Mucosa of stomach (tissue), 1 donor: ENCODE data around the gene WDFY2.

Experiments used
- H3K27me3 ChIP-seq: one replicate; pipeline ENCODE4 v1.7.0; 2013; ENCODE audit warnings: mild to moderate bottlenecking, low read length; ENCODE audit not compliant: control insufficient read depth, insufficient read depth
- H3K36me3 ChIP-seq: one replicate; pipeline ENCODE4 v1.7.0; 2013; ENCODE audit warnings: low read length; ENCODE audit not compliant: control insufficient read depth, insufficient read depth
- H3K4me1 ChIP-seq: one replicate; pipeline ENCODE4 v1.7.0; 2013; ENCODE audit warnings: mild to moderate bottlenecking, low read length; ENCODE audit not compliant: control insufficient read depth, insufficient read depth
- H3K4me3 ChIP-seq: one replicate; pipeline ENCODE4 v1.7.0; 2013; ENCODE audit warnings: low read length
- H3K9ac ChIP-seq: one replicate; pipeline ENCODE4 v1.7.0; 2013; ENCODE audit warnings: mild to moderate bottlenecking, low read length, moderate library complexity
- H3K9me3 ChIP-seq: one replicate; pipeline ENCODE4 v1.7.0; 2013; ENCODE audit warnings: mild to moderate bottlenecking, low read length, moderate library complexity; ENCODE audit not compliant: control insufficient read depth
- donor health status: Pancreatic carcinoma.

Gene WDFY2

DNA sequence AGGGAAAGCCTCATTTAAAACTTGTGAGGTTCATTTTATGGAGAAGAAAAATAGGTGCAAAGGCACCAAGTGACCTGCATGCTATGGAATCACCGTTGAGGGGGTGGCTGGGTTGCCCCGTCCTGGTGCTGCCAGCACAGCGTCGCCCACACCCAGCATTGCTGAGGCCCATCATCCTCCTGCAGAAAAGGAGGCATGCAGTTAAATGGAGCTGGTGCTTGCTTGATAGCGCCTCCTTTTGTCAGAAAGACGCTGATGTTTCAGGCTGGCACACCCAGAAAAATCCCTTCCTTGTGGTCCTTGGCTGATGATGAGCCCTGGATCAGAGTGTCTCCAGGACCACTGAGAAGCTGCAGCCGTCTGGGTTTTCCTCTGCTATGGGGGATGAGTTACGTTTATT lies 182.8 kb downstream of the WDFY2 start:
- H3K4me1 ChIP-seq: peaks cover 41% of the 10 kb centered on the region
- no peak overlapping the region for H3K9ac ChIP-seq
- no peaks in the 10 kb centered on the region for H3K36me3 ChIP-seq
- H3K27me3 ChIP-seq: no peaks in the 10 kb centered on the region
- no peak overlapping the region for H3K4me3 ChIP-seq
- no peaks in the 10 kb centered on the region for H3K9me3 ChIP-seq

GRCh38 chr13:51768378-51768921 lies 184.2 kb downstream of the WDFY2 start:
- no peaks in the 10 kb centered on the region for H3K9me3 ChIP-seq
- no peaks in the 10 kb centered on the region for H3K36me3 ChIP-seq
- no peak overlapping the region for H3K9ac ChIP-seq
- H3K4me1 ChIP-seq: peaks cover 41% of the 10 kb centered on the region
- no peak overlapping the region for H3K4me3 ChIP-seq
- H3K27me3 ChIP-seq: no peaks in the 10 kb centered on the region

DNA sequence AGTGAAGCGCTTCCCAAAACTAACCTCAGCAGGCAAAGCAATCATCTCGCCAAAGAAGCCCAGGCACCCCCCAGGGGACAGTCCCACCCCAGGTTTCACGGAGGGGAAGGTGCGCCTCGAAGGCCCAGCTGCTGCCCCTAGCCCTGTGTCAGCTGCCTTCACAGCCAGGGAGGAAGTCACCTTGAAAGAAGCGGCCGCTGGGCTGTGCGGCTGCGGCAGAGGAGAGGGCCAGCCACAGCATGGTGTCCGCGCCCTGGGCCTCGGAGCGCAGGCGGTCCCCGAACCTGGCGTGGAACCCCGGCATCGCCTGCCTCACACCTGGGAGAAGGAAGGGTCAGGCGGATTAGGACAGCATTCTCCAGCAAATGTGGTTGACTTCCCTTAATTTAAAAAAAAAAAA lies 184.7 kb downstream of the WDFY2 start:
- Histone ChIP-seq H3K9ac (no peak overlapping the region), H3K36me3 (no peaks in the 10 kb centered on the region), H3K27me3 (no peaks in the 10 kb centered on the region), H3K4me1 (peaks cover 40% of the 10 kb centered on the region), H3K9me3 (no peaks in the 10 kb centered on the region), H3K4me3 (no peak overlapping the region)

- no peaks in the 10 kb centered on the region for H3K9me3 ChIP-seq
- H3K27me3 ChIP-seq: no peaks in the 10 kb centered on the region
- no peaks in the 10 kb centered on the region for H3K36me3 ChIP-seq
- no peak overlapping the region for H3K9ac ChIP-seq
- H3K4me3 ChIP-seq: no peak overlapping the region
- H3K4me1 ChIP-seq: peaks cover 34% of the 10 kb centered on the region
Observed at GRCh38 chr13:51769455-51770127, 185.3 kb downstream of the WDFY2 start.

DNA sequence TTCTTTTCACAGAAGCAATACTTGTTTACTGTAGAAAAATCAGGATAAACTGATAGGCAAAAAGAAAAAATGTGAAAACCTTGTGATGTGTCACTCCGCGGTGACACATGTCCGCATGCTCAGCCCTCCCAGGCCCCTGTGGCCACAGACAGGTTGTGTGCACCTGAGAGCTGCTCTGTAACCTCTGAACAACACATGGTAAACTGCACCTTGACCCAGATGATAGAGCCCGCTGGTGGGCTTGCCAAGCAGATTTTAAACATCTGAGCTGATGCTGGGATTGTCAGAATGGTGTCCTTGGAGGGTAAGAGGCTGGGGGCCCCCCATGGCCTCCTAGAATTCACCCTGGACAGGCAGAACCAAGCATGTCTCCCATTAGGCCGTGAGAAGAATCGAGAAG lies 185.9 kb downstream of the WDFY2 start:
- no peak overlapping the region for H3K4me3 ChIP-seq
- H3K27me3 ChIP-seq: no peaks in the 10 kb centered on the region
- H3K4me1 ChIP-seq: peaks cover 29% of the 10 kb centered on the region
- H3K9ac ChIP-seq: no peak overlapping the region
- no peaks in the 10 kb centered on the region for H3K9me3 ChIP-seq
- H3K36me3 ChIP-seq: no peaks in the 10 kb centered on the region

DNA sequence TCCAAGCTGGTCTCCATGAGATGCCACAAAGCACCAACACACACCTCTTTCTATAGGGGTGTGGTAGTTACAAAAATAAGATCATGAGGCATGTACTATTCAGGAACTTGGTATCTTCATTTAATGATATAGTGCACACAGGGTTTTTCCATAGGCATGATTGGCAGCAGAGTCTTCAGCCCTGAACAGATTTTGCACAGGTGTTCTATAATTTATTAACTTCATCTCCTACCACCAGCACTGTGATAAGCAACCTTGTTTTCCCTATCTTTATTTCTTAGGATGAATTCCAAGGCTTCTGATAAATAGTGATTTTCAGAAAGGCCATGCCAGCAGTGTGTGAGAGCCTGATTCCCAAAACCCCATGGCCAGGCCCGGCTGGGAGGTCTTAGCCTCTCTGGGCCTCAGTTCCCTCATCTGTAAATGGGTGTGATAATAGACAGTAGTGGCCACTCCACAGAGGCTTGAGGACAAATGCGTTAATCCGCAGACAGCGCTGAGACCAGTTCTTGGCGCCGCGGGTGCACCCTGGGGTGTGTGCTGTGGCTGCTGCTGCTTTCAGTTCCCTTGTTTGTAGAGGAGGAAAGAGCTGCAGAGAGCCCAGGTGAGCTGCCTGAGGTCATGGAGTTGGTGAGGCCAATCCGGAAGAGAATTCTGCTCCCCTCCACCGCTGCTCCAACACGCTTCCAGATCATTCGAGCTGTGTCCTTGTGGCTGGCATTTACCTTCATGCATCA lies 186.6 kb downstream of the WDFY2 start:
- H3K27me3 ChIP-seq: no peaks in the 10 kb centered on the region
- no peak overlapping the region for H3K4me3 ChIP-seq
- no peaks in the 10 kb centered on the region for H3K9me3 ChIP-seq
- peaks cover 27% of the 10 kb centered on the region for H3K4me1 ChIP-seq
- no peak overlapping the region for H3K9ac ChIP-seq
- no peaks in the 10 kb centered on the region for H3K36me3 ChIP-seq

- Histone ChIP-seq H3K9me3 (no peaks in the 10 kb centered on the region), H3K9ac (no peak overlapping the region), H3K36me3 (no peaks in the 10 kb centered on the region), H3K4me3 (no peak overlapping the region), H3K27me3 (no peaks in the 10 kb centered on the region), H3K4me1 (peaks cover 27% of the 10 kb centered on the region)
Observed at GRCh38 chr13:51771418-51772104, 187.3 kb downstream of the WDFY2 start.

- H3K9ac ChIP-seq: no peak overlapping the region
- H3K36me3 ChIP-seq: no peaks in the 10 kb centered on the region
- no peaks in the 10 kb centered on the region for H3K9me3 ChIP-seq
- no peaks in the 10 kb centered on the region for H3K27me3 ChIP-seq
- H3K4me1 ChIP-seq: peaks cover 27% of the 10 kb centered on the region
- no peak overlapping the region for H3K4me3 ChIP-seq
Observed at GRCh38 chr13:51772105-51772455, 187.8 kb downstream of the WDFY2 start.

GRCh38 chr13:51772781-51773180 lies 188.5 kb downstream of the WDFY2 start:
- Histone ChIP-seq H3K9ac (no peak overlapping the region), H3K4me1 (peaks cover 27% of the 10 kb centered on the region), H3K36me3 (no peaks in the 10 kb centered on the region), H3K9me3 (no peaks in the 10 kb centered on the region), H3K4me3 (no peak overlapping the region), H3K27me3 (no peaks in the 10 kb centered on the region)

DNA sequence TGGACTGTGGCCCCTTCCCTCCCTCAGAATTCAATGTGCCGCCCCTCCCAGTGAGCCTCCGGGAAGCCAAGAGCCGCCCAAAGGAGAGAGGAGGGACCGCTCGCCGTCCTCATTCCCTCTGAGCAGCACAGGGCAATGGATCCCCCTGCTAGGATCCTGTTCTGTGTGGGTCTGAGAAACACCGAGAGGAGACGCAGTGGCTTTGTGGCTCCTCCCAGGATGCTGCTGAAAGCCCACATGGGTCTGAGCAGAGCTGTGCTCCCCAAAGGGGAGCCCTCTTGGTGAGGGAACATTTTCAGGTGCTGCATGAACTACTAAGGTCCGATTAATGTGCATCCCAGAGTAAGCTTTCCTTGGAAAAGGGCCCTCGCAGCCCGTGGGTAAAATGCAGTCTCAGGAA lies 189.3 kb downstream of the WDFY2 start:
- Histone ChIP-seq H3K27me3 (no peaks in the 10 kb centered on the region), H3K9ac (no peak overlapping the region), H3K4me1 (peaks cover 27% of the 10 kb centered on the region), H3K9me3 (no peaks in the 10 kb centered on the region), H3K4me3 (no peak overlapping the region), H3K36me3 (no peaks in the 10 kb centered on the region)

- H3K4me1 ChIP-seq: peaks cover 14% of the 10 kb centered on the region
- no peak overlapping the region for H3K9ac ChIP-seq
- H3K27me3 ChIP-seq: no peaks in the 10 kb centered on the region
- no peak overlapping the region for H3K4me3 ChIP-seq
- no peaks in the 10 kb centered on the region for H3K9me3 ChIP-seq
- H3K36me3 ChIP-seq: no peaks in the 10 kb centered on the region
Observed at GRCh38 chr13:51776179-51776578, 191.9 kb downstream of the WDFY2 start.

DNA sequence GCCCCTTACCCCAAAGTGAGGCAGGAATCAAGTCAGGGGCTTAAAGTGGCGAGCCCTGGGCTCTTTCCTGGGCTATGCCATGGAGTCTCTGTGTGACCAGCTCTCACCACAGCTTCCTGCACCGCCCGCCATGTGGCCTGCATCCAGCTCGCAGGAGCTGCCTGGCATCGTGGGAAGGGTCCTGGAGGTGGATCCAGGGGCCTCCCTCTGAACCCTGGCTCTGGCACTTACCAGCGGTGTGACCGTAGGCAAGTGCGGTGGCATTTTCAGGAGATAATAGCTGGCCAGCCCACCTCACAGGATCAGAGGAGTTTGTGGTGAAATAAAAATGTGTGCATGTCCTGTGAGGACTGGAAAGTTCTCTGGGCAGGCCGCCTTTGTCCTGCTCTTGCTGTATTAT lies 193.7 kb downstream of the WDFY2 start:
- H3K36me3 ChIP-seq: no peaks in the 10 kb centered on the region
- H3K9ac ChIP-seq: no peak overlapping the region
- no peaks in the 10 kb centered on the region for H3K27me3 ChIP-seq
- peaks cover 15% of the 10 kb centered on the region for H3K4me1 ChIP-seq
- no peak overlapping the region for H3K4me3 ChIP-seq
- no peaks in the 10 kb centered on the region for H3K9me3 ChIP-seq
